Measurements from ENCODE around the gene PGF. TPM values are rescaled to one million over a fixed set of nuclear protein-coding genes. Genes with fewer than 3 reads are reported as not detected.

The PGF gene
- total RNA-seq, 1 experiment from 2014 or later: 9.1 TPM

- ChIA-PET POLR2A (no interaction called here), CTCF (interaction anchor here (1.2 kb wide), 1 partner anchor 48 kb away, joined by 4 read pairs; no protein-coding TSS in a partner anchor)
- DNase-seq: no peak
- Mint-ChIP-seq H3K4me3 (ENCODE audit: unreplicated experiment) (no peak overlapping the region), H3K27ac (ENCODE audit: unreplicated experiment) (peak overlapping the region; percentile 57), H3K4me1 (ENCODE audit: low read depth, unreplicated experiment) (no peaks in the 10 kb centered on the region), H3K27me3 (ENCODE audit: insufficient read depth, unreplicated experiment) (no peaks in the 10 kb centered on the region), H3K9me3 (ENCODE audit: unreplicated experiment) (no peaks in the 10 kb centered on the region), H3K36me3 (ENCODE audit: insufficient read depth, unreplicated experiment) (peaks cover under 1% of the 10 kb centered on the region)
- no peaks in the 10 kb centered on the region for H3K4me1 ChIP-seq
- H3K9me3 ChIP-seq: no peaks in the 10 kb centered on the region
- no peak overlapping the region for H3K4me3 ChIP-seq (ENCODE audit: low read depth, low read length)
- no peaks in the 10 kb centered on the region for H3K27me3 ChIP-seq (replicated peaks; ENCODE audit: control insufficient read depth, insufficient read depth, low read length)
- TF ChIP-seq, protein P1, sequence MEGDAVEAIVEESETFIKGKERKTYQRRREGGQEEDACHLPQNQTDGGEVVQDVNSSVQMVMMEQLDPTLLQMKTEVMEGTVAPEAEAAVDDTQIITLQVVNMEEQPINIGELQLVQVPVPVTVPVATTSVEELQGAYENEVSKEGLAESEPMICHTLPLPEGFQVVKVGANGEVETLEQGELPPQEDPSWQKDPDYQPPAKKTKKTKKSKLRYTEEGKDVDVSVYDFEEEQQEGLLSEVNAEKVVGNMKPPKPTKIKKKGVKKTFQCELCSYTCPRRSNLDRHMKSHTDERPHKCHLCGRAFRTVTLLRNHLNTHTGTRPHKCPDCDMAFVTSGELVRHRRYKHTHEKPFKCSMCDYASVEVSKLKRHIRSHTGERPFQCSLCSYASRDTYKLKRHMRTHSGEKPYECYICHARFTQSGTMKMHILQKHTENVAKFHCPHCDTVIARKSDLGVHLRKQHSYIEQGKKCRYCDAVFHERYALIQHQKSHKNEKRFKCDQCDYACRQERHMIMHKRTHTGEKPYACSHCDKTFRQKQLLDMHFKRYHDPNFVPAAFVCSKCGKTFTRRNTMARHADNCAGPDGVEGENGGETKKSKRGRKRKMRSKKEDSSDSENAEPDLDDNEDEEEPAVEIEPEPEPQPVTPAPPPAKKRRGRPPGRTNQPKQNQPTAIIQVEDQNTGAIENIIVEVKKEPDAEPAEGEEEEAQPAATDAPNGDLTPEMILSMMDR (IDR thresholded peaks at IDR 0.05; ENCODE audit: insufficient read depth in 1 of 2, low read depth in 1 of 2, low read length in 1 of 2, severe bottlenecking in 1 of 2, unreplicated experiment in 1 of 2): no peak
- intact Hi-C loops (cut with micrococcal nuclease; ENCODE audit: unreplicated experiment): no loop called here
- H3K36me3 ChIP-seq (ENCODE audit: control insufficient read depth, insufficient read depth, low read length): no peaks in the 10 kb centered on the region
- BruUV-seq (replicated peaks): no TSS peak
Observed at GRCh38 chr14:74909911-74910310, 45.5 kb downstream of the PGF start.

GRCh38 chr14:74909501-74909900 lies 45.9 kb downstream of the PGF start:
- BruUV-seq (replicated peaks): no TSS peak
- Mint-ChIP-seq H3K4me1 (ENCODE audit: low read depth, unreplicated experiment) (no peaks in the 10 kb centered on the region), H3K4me3 (ENCODE audit: unreplicated experiment) (no peak overlapping the region), H3K27ac (ENCODE audit: unreplicated experiment) (peak overlapping the region; percentile 57), H3K36me3 (ENCODE audit: insufficient read depth, unreplicated experiment) (peaks cover 4% of the 10 kb centered on the region), H3K27me3 (ENCODE audit: insufficient read depth, unreplicated experiment) (no peaks in the 10 kb centered on the region), H3K9me3 (ENCODE audit: unreplicated experiment) (no peaks in the 10 kb centered on the region)
- POLR2A ChIA-PET: no interaction called here
- Histone ChIP-seq H3K4me1 (no peaks in the 10 kb centered on the region), H3K4me3 (ENCODE audit: low read depth, low read length) (no peak overlapping the region), H3K9me3 (no peaks in the 10 kb centered on the region), H3K27me3 (replicated peaks; ENCODE audit: control insufficient read depth, insufficient read depth, low read length) (no peaks in the 10 kb centered on the region), H3K36me3 (ENCODE audit: control insufficient read depth, insufficient read depth, low read length) (no peaks in the 10 kb centered on the region)
- intact Hi-C loops (cut with micrococcal nuclease; ENCODE audit: unreplicated experiment): no loop called here
- CTCF ChIA-PET: no interaction called here
- no peak for DNase-seq
- TF ChIP-seq, protein P1 (IDR thresholded peaks at IDR 0.05; ENCODE audit: insufficient read depth in 1 of 2, low read depth in 1 of 2, low read length in 1 of 2, severe bottlenecking in 1 of 2, unreplicated experiment in 1 of 2): no peak

GRCh38 chr14:74908861-74909341 lies 46.5 kb downstream of the PGF start:
- TF ChIP-seq, protein P1 (IDR thresholded peaks at IDR 0.05; ENCODE audit: insufficient read depth in 1 of 2, low read depth in 1 of 2, low read length in 1 of 2, severe bottlenecking in 1 of 2, unreplicated experiment in 1 of 2): no peak
- H3K27ac Mint-ChIP-seq (ENCODE audit: unreplicated experiment): no peak overlapping the region
- no peak for DNase-seq
- no peak overlapping the region for H3K4me3 Mint-ChIP-seq (ENCODE audit: unreplicated experiment)
- Histone ChIP-seq H3K36me3 (ENCODE audit: control insufficient read depth, insufficient read depth, low read length) (no peaks in the 10 kb centered on the region), H3K4me1 (no peaks in the 10 kb centered on the region), H3K9me3 (no peaks in the 10 kb centered on the region), H3K27me3 (replicated peaks; ENCODE audit: control insufficient read depth, insufficient read depth, low read length) (no peaks in the 10 kb centered on the region), H3K4me3 (ENCODE audit: low read depth, low read length) (no peak overlapping the region)
- ChIA-PET POLR2A (no interaction called here), CTCF (interaction anchor here (4.8 kb wide), 1 partner anchor 48 kb away, joined by 122 read pairs; no protein-coding TSS in a partner anchor)
- H3K36me3 Mint-ChIP-seq (ENCODE audit: insufficient read depth, unreplicated experiment): peaks cover 10% of the 10 kb centered on the region
- H3K4me1 Mint-ChIP-seq (ENCODE audit: low read depth, unreplicated experiment): no peaks in the 10 kb centered on the region
- no TSS peak for BruUV-seq (replicated peaks)
- H3K9me3 Mint-ChIP-seq (ENCODE audit: unreplicated experiment): no peaks in the 10 kb centered on the region
- H3K27me3 Mint-ChIP-seq (ENCODE audit: insufficient read depth, unreplicated experiment): no peaks in the 10 kb centered on the region
- intact Hi-C loops (cut with micrococcal nuclease; ENCODE audit: unreplicated experiment): no loop called here
